Urinary bladder (tissue), 4 donors: ENCODE results near the gene KNOP1. TPM values are rescaled to one million over a fixed set of nuclear protein-coding genes. Genes with fewer than 3 reads are reported as not detected.

Source experiments
- DNase-seq: peaks from one replicate; pipeline ENCODE4 v3.0.0-alpha.2; 2015; ENCODE audit errors: extremely low spot score
- H3K27ac ChIP-seq: one replicate; pipeline ENCODE4 v1.5.1; 2013; ENCODE audit warnings: low read depth, mild to moderate bottlenecking, moderate library complexity
- H3K36me3 ChIP-seq: one replicate; pipeline ENCODE4 v1.6.1; 2013; ENCODE audit warnings: mild to moderate bottlenecking, moderate library complexity; ENCODE audit not compliant: insufficient read depth
- H3K4me1 ChIP-seq: one replicate; pipeline ENCODE4 v1.6.1; 2013; ENCODE audit warnings: mild to moderate bottlenecking, moderate library complexity; ENCODE audit not compliant: insufficient read depth
- H3K4me3 ChIP-seq: one replicate; pipeline ENCODE4 v1.5.1; 2013; ENCODE audit warnings: low read depth, low read length
- WGBS: extraction: QIAGEN DNeasy Blood & Tissue Kit; methylation state at CpG from one replicate; pipeline ENCODE4 v1.1.7; 2013; 5-methylcytosine and 5-hydroxymethylcytosine counted together
- polyA plus RNA-seq: library from polyadenylated mRNA; stranded (reverse); fragments of 200-250 nt; gene quantifications from one replicate; pipeline ENCODE4 v1.2.3, GENCODE V29; 2013
- total RNA-seq: library from RNA; depleted of rRNA; stranded (reverse); fragments of >200 nt; gene quantifications from one replicate; pipeline ENCODE4 v1.2.3, GENCODE V29; 2014
- donor health status: healthy with polysubstance abuse.
- donor health status: healthy.

KNOP1 gene, protein sequence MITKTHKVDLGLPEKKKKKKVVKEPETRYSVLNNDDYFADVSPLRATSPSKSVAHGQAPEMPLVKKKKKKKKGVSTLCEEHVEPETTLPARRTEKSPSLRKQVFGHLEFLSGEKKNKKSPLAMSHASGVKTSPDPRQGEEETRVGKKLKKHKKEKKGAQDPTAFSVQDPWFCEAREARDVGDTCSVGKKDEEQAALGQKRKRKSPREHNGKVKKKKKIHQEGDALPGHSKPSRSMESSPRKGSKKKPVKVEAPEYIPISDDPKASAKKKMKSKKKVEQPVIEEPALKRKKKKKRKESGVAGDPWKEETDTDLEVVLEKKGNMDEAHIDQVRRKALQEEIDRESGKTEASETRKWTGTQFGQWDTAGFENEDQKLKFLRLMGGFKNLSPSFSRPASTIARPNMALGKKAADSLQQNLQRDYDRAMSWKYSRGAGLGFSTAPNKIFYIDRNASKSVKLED
- total RNA-seq (9.0 TPM), polyA plus RNA-seq (11.0 TPM)

- Histone ChIP-seq H3K4me3 (peak within 1 kb of the TSS; percentile 86), H3K36me3 (no peaks in the 10 kb centered on the region), H3K4me1 (no peaks in the 10 kb centered on the region), H3K27ac (no peak within 1 kb of the TSS)
- DNase-seq = peak; percentile 48
- WGBS = under 1% methylated on average over 88 of the region's 88 CpGs
Measured at GRCh38 chr16:19717741-19718623, at the start of gene KNOP1, which contains the start of gene IQCK. Gene KNOP1 (minus strand): TSS chr16:19718227. CDS start chr16:19715035, 3,192 bp downstream. Gene IQCK (plus strand): TSS chr16:19718271. CDS start chr16:19718307, 36 bp downstream.

DNA sequence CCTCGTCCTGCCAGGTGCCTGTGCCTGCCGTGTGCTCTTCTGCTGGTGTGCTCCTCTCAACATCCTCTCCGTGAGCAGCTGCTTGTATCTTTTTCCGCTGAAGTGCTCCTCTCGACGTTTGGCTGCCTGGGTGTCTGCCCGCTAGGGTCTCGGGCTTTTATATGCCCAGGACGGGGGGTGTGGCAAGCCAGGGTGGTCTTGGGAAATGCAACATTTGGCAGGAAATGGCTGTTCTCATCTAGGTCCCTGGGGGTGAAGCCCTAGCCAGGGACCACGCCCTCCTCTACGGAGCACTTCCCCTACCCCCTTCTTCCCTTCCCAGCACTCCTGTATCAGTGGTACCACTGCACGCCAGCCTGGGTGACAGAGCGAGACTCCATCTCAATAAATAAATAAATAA is 49.5 kb upstream of the KNOP1 start:
- Histone ChIP-seq H3K4me1 (no peaks in the 10 kb centered on the region), H3K36me3 (no peaks in the 10 kb centered on the region), H3K4me3 (no peak overlapping the region), H3K27ac (no peak overlapping the region)
- no peak for DNase-seq
- 89% methylated on average over 13 of the region's 13 CpGs for WGBS

DNA sequence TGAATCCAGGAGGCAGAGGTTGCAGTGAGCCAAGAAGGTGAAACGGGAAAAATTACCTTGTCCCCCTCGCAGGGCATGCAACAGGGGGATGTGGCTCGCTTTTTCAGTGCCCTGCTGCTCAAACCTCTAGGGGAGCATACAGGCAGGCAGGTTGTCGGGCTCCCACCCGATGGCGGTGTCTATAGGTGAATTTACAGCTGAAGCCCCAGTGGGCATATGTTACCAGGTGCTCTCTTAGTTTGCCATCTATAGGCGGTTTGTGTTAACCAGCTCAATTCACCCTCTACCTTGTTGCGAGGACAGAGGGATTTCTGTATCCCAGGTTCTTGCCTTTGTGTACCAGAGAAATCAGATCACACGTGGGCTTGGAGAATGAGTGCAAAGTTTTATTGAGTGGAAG is 49.0 kb upstream of the KNOP1 start:
- no peaks in the 10 kb centered on the region for H3K4me1 ChIP-seq
- no peak overlapping the region for H3K4me3 ChIP-seq
- no peak overlapping the region for H3K27ac ChIP-seq
- DNase-seq = no peak
- 97% methylated on average over 9 of the region's 9 CpGs for WGBS
- H3K36me3 ChIP-seq = no peaks in the 10 kb centered on the region

GRCh38 chr16:19766554-19766884 is 48.5 kb upstream of the KNOP1 start:
- DNase-seq = no peak
- H3K36me3 ChIP-seq = no peaks in the 10 kb centered on the region
- no peak overlapping the region for H3K27ac ChIP-seq
- WGBS = 94% methylated on average over 3 of the region's 3 CpGs
- no peaks in the 10 kb centered on the region for H3K4me1 ChIP-seq
- no peak overlapping the region for H3K4me3 ChIP-seq

- WGBS = 50% methylated on average over 6 of the region's 6 CpGs
- Histone ChIP-seq H3K4me1 (no peaks in the 10 kb centered on the region), H3K36me3 (no peaks in the 10 kb centered on the region), H3K4me3 (no peak overlapping the region), H3K27ac (no peak overlapping the region)
- DNase-seq = no peak
Measured at GRCh38 chr16:19765860-19766553, 48.0 kb upstream of the KNOP1 start.

DNA sequence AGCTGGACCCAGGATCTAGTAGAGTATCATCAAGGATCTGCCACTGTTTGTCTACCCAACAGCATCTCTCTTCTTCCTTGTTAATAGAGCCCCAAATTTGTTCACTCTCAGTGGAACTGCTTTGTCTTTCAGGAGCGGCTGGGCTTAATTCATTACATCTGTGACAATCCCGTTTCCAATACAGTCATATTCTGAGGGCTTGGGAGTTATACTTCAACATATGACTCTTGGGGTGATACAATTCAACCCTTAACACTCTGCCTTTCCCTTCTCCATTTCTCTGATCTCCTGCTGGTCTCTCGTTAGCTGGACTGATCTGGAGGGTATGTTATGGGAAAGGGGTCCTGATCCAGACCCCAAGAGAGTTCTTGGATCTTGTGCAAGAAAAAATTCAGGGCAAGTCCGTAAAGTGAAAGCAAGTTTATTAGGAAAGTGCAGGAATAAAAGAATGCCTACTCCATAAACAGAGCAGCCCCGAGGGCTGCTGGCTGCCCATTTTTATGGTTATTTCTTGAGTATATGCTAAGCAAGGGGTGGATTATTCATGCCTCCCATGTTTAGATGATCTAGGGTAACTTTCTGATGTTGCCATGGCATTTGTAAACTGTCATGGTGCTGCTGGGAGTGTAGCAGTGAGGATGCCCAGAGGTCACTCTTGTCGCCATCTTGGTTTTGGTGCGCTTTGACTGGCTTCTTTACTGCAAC is 42.5 kb upstream of the KNOP1 start:
- Histone ChIP-seq H3K4me1 (no peaks in the 10 kb centered on the region), H3K4me3 (no peak overlapping the region), H3K27ac (no peak overlapping the region), H3K36me3 (no peaks in the 10 kb centered on the region)
- WGBS = 92% methylated on average over 7 of the region's 7 CpGs
- no peak for DNase-seq

DNA sequence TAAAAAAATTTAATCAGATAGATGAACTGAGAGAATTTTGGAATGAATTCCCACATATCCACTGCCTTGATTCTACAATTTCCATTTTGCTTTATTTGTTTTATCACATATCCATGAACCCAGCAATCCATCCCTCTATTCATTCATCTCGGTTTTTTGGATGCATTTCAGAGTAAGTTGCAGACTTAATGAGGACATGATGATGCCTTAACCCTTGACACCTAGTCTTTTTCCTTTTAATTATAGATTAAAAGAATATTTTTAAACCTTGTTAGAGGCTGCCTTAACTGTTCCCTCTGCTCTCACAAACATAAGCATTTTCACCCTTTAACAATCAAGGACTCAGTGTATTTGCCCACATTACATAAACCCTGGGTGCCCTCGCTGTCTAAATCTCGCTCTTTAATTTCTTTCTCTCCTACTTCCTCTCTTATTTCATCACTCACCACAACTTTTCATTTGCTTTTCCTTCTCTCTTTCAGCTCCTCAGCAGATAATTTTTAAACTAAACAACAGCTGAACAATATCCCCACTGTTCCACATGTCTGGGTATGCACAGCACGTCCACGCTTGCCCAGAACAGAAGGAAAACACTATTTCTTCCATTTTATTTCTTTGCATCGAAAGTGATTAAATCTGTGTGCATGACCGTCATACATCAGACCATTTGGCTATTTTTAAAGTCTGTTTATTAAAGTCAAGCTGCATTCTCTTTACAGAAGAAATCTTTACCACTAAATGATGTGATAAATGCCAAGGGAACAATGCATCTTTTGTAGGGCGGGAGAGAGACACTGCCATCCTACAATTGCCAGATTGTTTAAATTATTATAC is 40.0 kb upstream of the KNOP1 start:
- peak; percentile 36 for DNase-seq
- H3K36me3 ChIP-seq = peaks cover 3% of the 10 kb centered on the region
- no peak overlapping the region for H3K27ac ChIP-seq
- no peak overlapping the region for H3K4me3 ChIP-seq
- WGBS = 39% methylated on average over 8 of the region's 8 CpGs
- no peaks in the 10 kb centered on the region for H3K4me1 ChIP-seq

- no peaks in the 10 kb centered on the region for H3K4me1 ChIP-seq
- no peak overlapping the region for H3K27ac ChIP-seq
- 89% methylated on average over 5 of the region's 5 CpGs for WGBS
- H3K4me3 ChIP-seq = no peak overlapping the region
- H3K36me3 ChIP-seq = peaks cover 3% of the 10 kb centered on the region
- DNase-seq = no peak
Measured at GRCh38 chr16:19757026-19757425, 39.0 kb upstream of the KNOP1 start.

DNA sequence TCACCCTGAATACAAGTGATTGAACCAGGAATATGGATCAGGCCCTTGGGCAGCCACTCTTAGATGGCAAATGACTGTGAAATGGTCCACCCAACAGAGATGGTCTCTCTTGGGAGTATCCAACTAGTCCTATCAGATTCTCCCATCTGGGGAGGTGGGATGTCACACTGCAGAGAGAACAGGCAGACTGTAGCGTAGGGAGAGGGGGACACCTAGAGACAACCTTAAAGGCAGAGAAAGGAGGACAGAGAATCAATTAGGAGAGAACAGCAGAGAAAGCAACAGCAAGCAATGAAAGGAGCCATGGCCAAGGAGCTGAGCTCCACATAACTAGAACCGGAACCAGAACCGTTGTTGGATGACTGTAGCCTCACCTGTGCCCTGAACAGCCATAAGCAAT is 37.2 kb upstream of the KNOP1 start:
- Histone ChIP-seq H3K27ac (no peak overlapping the region), H3K4me3 (no peak overlapping the region), H3K4me1 (no peaks in the 10 kb centered on the region), H3K36me3 (peaks cover 3% of the 10 kb centered on the region)
- WGBS = 97% methylated on average over 3 of the region's 3 CpGs
- DNase-seq = no peak

DNA sequence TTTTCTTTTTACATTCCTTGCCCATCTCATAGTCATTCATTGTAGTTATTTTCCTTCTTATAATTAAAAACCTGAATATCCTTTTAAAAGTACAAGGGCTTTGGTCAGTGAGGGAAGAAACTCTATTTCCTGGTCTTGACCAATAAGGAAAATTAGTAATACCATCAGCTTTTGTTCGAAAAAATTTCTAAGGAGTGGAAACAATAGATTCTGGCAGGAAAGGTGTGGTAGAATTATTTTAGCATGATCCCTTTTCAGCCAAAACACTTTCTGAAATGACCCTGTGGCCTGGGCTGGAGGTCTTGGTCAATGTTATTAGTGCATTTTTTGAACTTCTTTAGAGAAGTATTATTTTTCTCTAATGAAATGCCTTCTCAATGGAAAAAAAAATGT is 36.6 kb upstream of the KNOP1 start:
- H3K4me3 ChIP-seq = no peak overlapping the region
- peaks cover 3% of the 10 kb centered on the region for H3K36me3 ChIP-seq
- 77% methylated on average over 1 of the region's 1 CpG for WGBS
- no peak overlapping the region for H3K27ac ChIP-seq
- H3K4me1 ChIP-seq = no peaks in the 10 kb centered on the region
- no peak for DNase-seq

DNA sequence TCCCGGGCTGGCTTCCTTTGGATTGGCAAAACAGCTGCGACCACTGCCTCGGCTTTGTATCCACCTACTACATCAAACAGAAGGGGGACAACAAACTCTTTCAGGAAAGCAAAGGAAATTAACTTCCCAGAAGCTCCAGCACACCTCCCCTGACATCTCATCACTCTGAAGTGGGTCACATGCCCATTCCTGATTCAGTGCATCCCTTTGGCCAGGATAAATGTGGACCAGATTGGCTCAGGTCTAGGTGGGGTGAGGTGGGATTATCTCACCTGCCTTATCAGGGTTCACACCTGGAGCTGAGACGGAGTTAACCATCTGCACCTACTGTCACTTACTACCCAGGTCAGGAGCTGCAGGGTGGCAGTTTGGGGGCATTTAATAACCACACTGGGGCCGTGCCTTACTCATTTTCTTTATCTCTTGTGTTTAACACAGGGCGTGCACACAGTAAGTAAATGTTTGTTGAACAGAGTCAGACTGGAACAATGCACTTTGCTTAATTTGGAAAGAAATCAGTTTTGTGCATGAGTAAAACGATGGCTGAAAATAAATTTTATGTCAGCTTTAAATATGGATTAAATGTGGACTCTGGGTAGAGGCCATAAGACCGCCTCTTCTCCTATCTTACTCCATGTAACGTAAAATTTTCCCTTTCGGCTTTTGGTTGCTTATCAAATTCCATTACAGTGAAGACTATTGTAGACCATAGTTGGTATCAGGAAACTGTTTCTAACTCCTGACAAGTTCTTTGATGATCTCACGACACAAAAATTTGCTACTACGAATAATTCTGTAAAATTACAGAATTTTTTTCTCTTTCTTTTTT is 36.0 kb upstream of the KNOP1 start:
- WGBS = 57% methylated on average over 12 of the region's 12 CpGs
- Histone ChIP-seq H3K36me3 (peaks cover 3% of the 10 kb centered on the region), H3K27ac (peak overlapping the region; percentile 68), H3K4me3 (no peak overlapping the region), H3K4me1 (no peaks in the 10 kb centered on the region)
- peak; percentile 31 for DNase-seq
